K562 (cell line): Measurements from ENCODE around the gene ITPRID2.

Experiments used
- POLR2AphosphoS5 ChIP-seq: IDR thresholded peaks from 2 replicates; pipeline ENCODE4 v1.6.1; 2011; ENCODE audit warnings: mild to moderate bottlenecking, low read depth, low read length, moderate library complexity; ENCODE audit not compliant: control insufficient read depth, insufficient read depth
- SP1 ChIP-seq: sonication (generic); formaldehyde crosslinking; IDR thresholded peaks from 2 replicates; pipeline ENCODE4 v1.8.1; 2022; ENCODE audit warnings: mild to moderate bottlenecking, missing genetic modification reagents
- YY1 ChIP-seq, 3 experiments: IDR thresholded peaks; 2 replicates each; pipeline ENCODE4 v1.6.1; 2011; ENCODE audit warnings: low read length in 2 of 3, mild to moderate bottlenecking in 2 of 3, moderate library complexity in 2 of 3, borderline replicate concordance in 1 of 3, control low read depth in 1 of 3, low read depth in 1 of 3; ENCODE audit not compliant: insufficient read depth in 3 of 3, insufficient replicate concordance in 2 of 3, control insufficient read depth in 1 of 3, insufficient read length in 1 of 3; ENCODE audit errors: extremely low read depth in 1 of 3
- ZNF24 ChIP-seq: fragments of 450-650 bp; IDR thresholded peaks from 2 replicates; pipeline ENCODE4 v1.6.1; 2016
- TF ChIP-seq, protein P1 (sequence below), 3 experiments: IDR thresholded peaks in 2 of 3; conservative IDR thresholded peaks in 1 of 3; 2 replicates each; pipeline ENCODE4 v1.5.1; 2011 to 2012; ENCODE audit warnings: low read length in 3 of 3, mild to moderate bottlenecking in 3 of 3, control low read depth in 2 of 3, improper control_type of control experiment in 1 of 3, inconsistent platforms in 1 of 3, low read depth in 1 of 3, mixed read lengths in 1 of 3, moderate library complexity in 1 of 3; ENCODE audit not compliant: insufficient read depth in 2 of 3
- TF ChIP-seq, protein P2 (sequence below): sonication (generic); formaldehyde crosslinking; IDR thresholded peaks from 2 replicates; pipeline ENCODE4 v1.8.1; 2023; ENCODE audit warnings: mild to moderate bottlenecking, missing genetic modification reagents

DNA sequence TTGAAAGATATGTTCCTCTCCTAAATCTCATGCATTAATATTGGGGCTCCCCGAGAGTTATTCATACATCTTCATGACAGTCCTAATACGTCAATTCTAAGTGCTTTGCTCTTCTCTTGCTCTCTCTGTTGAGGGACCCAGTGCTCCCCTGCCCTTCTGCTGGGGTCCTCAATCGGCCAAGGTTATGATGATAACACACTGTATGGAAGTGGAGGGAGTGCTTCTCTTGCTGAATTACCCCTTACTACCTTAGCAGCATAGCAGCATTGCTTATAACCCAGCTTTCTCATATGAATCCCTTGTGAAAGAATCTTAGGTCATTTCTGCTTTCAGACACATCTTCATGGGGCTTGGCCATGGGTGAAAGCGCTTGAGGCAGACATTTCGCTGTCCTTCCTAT is 43.2 kb downstream of the ITPRID2 start:
- no peak for TF ChIP-seq SP1 (CRISPR knock-in tag)
- TF ChIP-seq POLR2AphosphoS5: no peak
- TF ChIP-seq, protein P1, sequence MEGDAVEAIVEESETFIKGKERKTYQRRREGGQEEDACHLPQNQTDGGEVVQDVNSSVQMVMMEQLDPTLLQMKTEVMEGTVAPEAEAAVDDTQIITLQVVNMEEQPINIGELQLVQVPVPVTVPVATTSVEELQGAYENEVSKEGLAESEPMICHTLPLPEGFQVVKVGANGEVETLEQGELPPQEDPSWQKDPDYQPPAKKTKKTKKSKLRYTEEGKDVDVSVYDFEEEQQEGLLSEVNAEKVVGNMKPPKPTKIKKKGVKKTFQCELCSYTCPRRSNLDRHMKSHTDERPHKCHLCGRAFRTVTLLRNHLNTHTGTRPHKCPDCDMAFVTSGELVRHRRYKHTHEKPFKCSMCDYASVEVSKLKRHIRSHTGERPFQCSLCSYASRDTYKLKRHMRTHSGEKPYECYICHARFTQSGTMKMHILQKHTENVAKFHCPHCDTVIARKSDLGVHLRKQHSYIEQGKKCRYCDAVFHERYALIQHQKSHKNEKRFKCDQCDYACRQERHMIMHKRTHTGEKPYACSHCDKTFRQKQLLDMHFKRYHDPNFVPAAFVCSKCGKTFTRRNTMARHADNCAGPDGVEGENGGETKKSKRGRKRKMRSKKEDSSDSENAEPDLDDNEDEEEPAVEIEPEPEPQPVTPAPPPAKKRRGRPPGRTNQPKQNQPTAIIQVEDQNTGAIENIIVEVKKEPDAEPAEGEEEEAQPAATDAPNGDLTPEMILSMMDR (IDR thresholded peaks at IDR 0.05 in 2 of 3, conservative IDR thresholded peaks at IDR 0.05 in 1 of 3; ENCODE audit: insufficient read depth in 2 of 3, low read depth in 1 of 3, low read length in 3 of 3): no peak
- TF ChIP-seq, protein P2, sequence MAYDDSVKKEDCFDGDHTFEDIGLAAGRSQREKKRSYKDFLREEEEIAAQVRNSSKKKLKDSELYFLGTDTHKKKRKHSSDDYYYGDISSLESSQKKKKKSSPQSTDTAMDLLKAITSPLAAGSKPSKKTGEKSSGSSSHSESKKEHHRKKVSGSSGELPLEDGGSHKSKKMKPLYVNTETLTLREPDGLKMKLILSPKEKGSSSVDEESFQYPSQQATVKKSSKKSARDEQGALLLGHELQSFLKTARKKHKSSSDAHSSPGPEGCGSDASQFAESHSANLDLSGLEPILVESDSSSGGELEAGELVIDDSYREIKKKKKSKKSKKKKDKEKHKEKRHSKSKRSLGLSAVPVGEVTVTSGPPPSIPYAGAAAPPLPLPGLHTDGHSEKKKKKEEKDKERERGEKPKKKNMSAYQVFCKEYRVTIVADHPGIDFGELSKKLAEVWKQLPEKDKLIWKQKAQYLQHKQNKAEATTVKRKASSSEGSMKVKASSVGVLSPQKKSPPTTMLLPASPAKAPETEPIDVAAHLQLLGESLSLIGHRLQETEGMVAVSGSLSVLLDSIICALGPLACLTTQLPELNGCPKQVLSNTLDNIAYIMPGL (CRISPR knock-in tag): no peak
- no peak for TF ChIP-seq YY1 (IDR thresholded peaks at IDR 0.05; ENCODE audit: borderline replicate concordance in 1 of 3, control insufficient read depth in 1 of 3, extremely low read depth in 1 of 3, insufficient read depth in 3 of 3, insufficient read length in 1 of 3, insufficient replicate concordance in 2 of 3, low read depth in 1 of 3, low read length in 2 of 3)
- TF ChIP-seq ZNF24: no peak
